ENCODE results near the gene C3orf70. TPM values are rescaled to one million over a fixed set of nuclear protein-coding genes. Genes with fewer than 3 reads are reported as not detected.

C3orf70 gene
- total RNA-seq, 6 experiments from 2014 or later, result 0.06 to 0.69 (median 0.30) TPM

- intact Hi-C loops (cut with DNase I), result no loop called here
- WGBS (ENCODE audit: insufficient coverage, low coverage, low lambda C conversion rate, missing lambda C conversion rate), result 98% methylated on average over 4 of the region's 4 CpGs
- H3K4me3 ChIP-seq, result no peak overlapping the region
- peaks cover 0 to 53% (median 16%) of the 10 kb centered on the region in 4 donors for H3K36me3 ChIP-seq
- H3K9me3 ChIP-seq, result no peaks in the 10 kb centered on the region
- H3K27ac ChIP-seq, result no peak overlapping the region
- TF ChIP-seq POLR2A (IDR thresholded peaks at IDR 0.05), result no peak
- ATAC-seq (no peak), DNase-seq (no peak)
- no peaks in the 10 kb centered on the region for H3K27me3 ChIP-seq
- H3K4me1 ChIP-seq, result no peaks in the 10 kb centered on the region
Measured at GRCh38 chr3:185195652-185196051, 42.8 kb upstream of the C3orf70 start.

DNA sequence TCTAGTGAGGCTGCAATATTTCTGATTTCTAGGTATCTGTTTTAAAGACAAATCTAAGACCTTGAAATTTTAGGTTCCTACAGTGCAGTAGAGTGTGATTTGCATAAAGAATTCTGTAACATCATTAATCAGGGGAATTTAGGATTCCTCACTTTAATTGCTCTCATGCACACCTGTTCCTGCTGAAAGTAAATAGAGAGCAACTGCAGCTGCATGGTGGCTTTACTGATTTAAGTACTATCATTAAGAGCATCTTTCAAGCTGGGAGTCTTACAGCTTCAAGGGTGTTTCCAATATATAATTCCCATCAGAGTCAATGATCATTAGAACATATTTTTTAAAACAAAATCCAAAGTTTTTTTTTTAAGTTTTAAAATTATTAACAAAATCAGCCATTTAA lies 36.0 kb upstream of the C3orf70 start:
- peak in 1 of 4 donors; percentile 6 for ATAC-seq
- Histone ChIP-seq H3K4me1 (no peaks in the 10 kb centered on the region), H3K9me3 (no peaks in the 10 kb centered on the region), H3K27ac (no peak overlapping the region), H3K4me3 (no peak overlapping the region), H3K36me3 (peaks cover 0 to 28% (median 11%) of the 10 kb centered on the region in 4 donors), H3K27me3 (no peaks in the 10 kb centered on the region)
- no peak for DNase-seq
- intact Hi-C loops (cut with DNase I), result loop anchor here in 1 of 2 donors (10.0 kb wide), 1 partner anchor 314 kb away; no protein-coding TSS in a partner anchor
- TF ChIP-seq, protein P1, sequence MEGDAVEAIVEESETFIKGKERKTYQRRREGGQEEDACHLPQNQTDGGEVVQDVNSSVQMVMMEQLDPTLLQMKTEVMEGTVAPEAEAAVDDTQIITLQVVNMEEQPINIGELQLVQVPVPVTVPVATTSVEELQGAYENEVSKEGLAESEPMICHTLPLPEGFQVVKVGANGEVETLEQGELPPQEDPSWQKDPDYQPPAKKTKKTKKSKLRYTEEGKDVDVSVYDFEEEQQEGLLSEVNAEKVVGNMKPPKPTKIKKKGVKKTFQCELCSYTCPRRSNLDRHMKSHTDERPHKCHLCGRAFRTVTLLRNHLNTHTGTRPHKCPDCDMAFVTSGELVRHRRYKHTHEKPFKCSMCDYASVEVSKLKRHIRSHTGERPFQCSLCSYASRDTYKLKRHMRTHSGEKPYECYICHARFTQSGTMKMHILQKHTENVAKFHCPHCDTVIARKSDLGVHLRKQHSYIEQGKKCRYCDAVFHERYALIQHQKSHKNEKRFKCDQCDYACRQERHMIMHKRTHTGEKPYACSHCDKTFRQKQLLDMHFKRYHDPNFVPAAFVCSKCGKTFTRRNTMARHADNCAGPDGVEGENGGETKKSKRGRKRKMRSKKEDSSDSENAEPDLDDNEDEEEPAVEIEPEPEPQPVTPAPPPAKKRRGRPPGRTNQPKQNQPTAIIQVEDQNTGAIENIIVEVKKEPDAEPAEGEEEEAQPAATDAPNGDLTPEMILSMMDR (IDR thresholded peaks at IDR 0.05), result no peak
- no peak for TF ChIP-seq POLR2A (IDR thresholded peaks at IDR 0.05)

- DNase-seq, result no peak
- Histone ChIP-seq H3K4me1 (no peaks in the 10 kb centered on the region), H3K27ac (no peak overlapping the region), H3K4me3 (no peak overlapping the region), H3K27me3 (no peaks in the 10 kb centered on the region), H3K36me3 (peaks cover 0 to 15% (median 6%) of the 10 kb centered on the region in 4 donors), H3K9me3 (no peaks in the 10 kb centered on the region)
- no peak for TF ChIP-seq POLR2A (IDR thresholded peaks at IDR 0.05)
- TF ChIP-seq, protein P1 (IDR thresholded peaks at IDR 0.05), result no peak
- no peak for ATAC-seq
- intact Hi-C loops (cut with DNase I), result loop anchor here in 1 of 2 donors (10.0 kb wide), 1 partner anchor 313 kb away; no protein-coding TSS in a partner anchor
- WGBS (ENCODE audit: insufficient coverage, low coverage, low lambda C conversion rate, missing lambda C conversion rate), result 79% methylated on average over 2 of the region's 2 CpGs
Measured at GRCh38 chr3:185187391-185187790, 34.5 kb upstream of the C3orf70 start.

DNA sequence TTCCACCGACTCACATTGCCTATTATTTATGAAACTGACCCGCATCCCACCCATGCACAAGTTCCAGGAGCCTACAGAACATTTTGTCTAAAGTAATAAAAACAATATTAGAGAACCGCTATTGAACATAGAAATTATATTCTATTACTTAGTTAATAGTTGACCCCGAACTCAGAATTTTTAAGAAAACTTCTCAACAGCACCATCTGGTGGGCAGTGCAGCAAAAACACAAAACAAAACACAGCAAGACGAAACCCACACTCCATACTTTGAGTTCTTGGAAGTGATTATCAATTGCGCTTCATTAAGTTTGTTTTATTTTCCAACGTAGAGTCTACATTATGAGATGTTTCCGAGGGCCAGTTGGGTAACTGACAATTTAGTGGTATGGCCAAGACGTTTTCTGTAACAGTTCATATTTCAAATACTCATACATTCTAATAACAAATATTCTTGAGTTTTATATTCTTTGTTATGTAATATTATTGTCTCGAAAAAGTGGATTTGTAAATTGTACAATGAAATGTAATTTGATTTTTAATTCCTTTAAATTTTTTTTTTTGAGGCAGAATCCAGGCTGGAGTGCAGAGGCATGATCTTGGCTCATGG lies 24.0 kb upstream of the C3orf70 start:
- ATAC-seq, result peak; percentile 59 to 68 (median 65)
- no peaks in the 10 kb centered on the region for H3K4me1 ChIP-seq
- H3K9me3 ChIP-seq, result no peaks in the 10 kb centered on the region
- intact Hi-C loops (cut with DNase I), result loop anchor here in 1 of 2 donors (5.0 kb wide), 1 partner anchor 300 kb away; no protein-coding TSS in a partner anchor
- DNase-seq, result no peak
- TF ChIP-seq, protein P1 (IDR thresholded peaks at IDR 0.05), result peak; percentile 56 to 72 (median 65)
- no peak for TF ChIP-seq POLR2A (IDR thresholded peaks at IDR 0.05)
- H3K4me3 ChIP-seq, result no peak overlapping the region
- H3K36me3 ChIP-seq, result no peaks in the 10 kb centered on the region
- H3K27ac ChIP-seq, result no peak overlapping the region
- H3K27me3 ChIP-seq, result no peaks in the 10 kb centered on the region
- 12% methylated on average over 10 of the region's 10 CpGs for WGBS (ENCODE audit: insufficient coverage, low coverage, low lambda C conversion rate, missing lambda C conversion rate)

- Histone ChIP-seq H3K27ac (peak overlapping the region in 1 of 3 donors; percentile 7), H3K4me3 (no peak overlapping the region)
- intact Hi-C loops (cut with DNase I), result loop anchor here in 1 of 2 donors (5.0 kb wide), 1 partner anchor 298 kb away; no protein-coding TSS in a partner anchor
Measured at GRCh38 chr3:185175370-185175987, 22.6 kb upstream of the C3orf70 start.

More at GRCh38 chr3:185175370-185175987, 22.6 kb upstream of the C3orf70 start:
- ATAC-seq (peak; percentile 76 to 87 (median 86)), DNase-seq (peak in 2 of 3 donors; percentile 29 to 49)
- Histone ChIP-seq H3K9me3 (no peaks in the 10 kb centered on the region), H3K4me1 (no peaks in the 10 kb centered on the region), H3K27me3 (no peaks in the 10 kb centered on the region), H3K36me3 (no peaks in the 10 kb centered on the region)
- TF ChIP-seq POLR2A (IDR thresholded peaks at IDR 0.05), result no peak
- 18% methylated on average over 5 of the region's 15 CpGs for WGBS (ENCODE audit: insufficient coverage, low coverage, low lambda C conversion rate, missing lambda C conversion rate)

Data from right lobe of liver (tissue), 6 donors.